ENCODE measurements around the gene KCNK2.

The KCNK2 gene

DNA sequence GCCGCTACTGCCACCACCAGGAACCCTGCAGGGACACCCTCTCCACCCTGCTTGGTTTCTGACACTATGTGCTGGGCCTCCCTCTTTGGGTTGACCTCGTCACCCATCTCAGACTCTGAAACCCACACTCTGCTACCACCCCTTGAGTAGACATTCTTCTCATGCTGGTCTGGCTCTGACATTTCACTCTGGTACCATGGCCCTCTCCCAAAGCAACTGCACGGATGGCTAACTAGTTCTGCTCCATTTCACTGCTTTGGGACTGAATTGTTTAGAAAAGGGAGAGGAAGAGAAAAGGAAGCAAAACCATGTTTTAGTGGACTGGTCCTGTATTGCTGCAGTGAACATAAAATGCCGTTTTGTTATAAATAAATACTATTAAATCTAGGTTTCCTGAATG, 137.8 kb downstream of the KCNK2 start:
- DNase-seq (ENCODE audit: low read depth, low spot score), result no peak
- H3K4me3 ChIP-seq (ENCODE audit: low read length), result no peak overlapping the region

- no peak for DNase-seq (ENCODE audit: low read depth, low spot score)
- no peak overlapping the region for H3K4me3 ChIP-seq (ENCODE audit: low read length)
Observed at GRCh38 chr1:215226757-215227156, 144.2 kb downstream of the KCNK2 start.

- DNase-seq (ENCODE audit: low read depth, low spot score), result no peak
Observed at GRCh38 chr1:215228193-215228592, 145.7 kb downstream of the KCNK2 start.

GRCh38 chr1:215241451-215241850, 158.9 kb downstream of the KCNK2 start:
- DNase-seq (ENCODE audit: low read depth, low spot score), result no peak
- H3K4me3 ChIP-seq (ENCODE audit: low read length), result no peak overlapping the region

More at GRCh38 chr1:215228193-215228592, 145.7 kb downstream of the KCNK2 start:
- H3K4me3 ChIP-seq (ENCODE audit: low read length), result no peak overlapping the region

- no peak for DNase-seq (ENCODE audit: low read depth, low spot score)
- no peak overlapping the region for H3K4me3 ChIP-seq (ENCODE audit: low read length)
Observed at GRCh38 chr1:215243345-215244054, 161.0 kb downstream of the KCNK2 start.

GRCh38 chr1:215250913-215251312, 168.4 kb downstream of the KCNK2 start:
- H3K4me3 ChIP-seq (ENCODE audit: low read length), result no peak overlapping the region
- no peak for DNase-seq (ENCODE audit: low read depth, low spot score)

DNA sequence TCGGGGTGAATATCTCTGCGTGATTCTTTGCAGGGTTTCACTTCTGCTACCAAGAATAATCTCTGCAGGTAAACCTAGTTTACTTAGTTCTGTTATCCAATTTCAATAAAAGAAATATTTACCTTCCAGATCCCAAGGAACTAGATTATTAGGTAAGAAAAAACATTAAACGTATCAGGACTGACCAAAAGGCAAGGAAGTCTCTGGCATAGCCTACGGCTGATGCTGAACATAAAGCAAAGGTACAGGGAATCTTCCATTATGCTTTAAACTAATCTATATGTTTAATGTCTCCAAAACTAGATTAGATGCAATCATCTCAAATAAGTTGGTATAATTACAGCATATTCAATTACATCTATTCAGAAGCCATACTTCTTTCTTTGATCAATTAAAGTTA, 168.9 kb downstream of the KCNK2 start:
- no peak for DNase-seq (ENCODE audit: low read depth, low spot score)
- no peak overlapping the region for H3K4me3 ChIP-seq (ENCODE audit: low read length)

DNA sequence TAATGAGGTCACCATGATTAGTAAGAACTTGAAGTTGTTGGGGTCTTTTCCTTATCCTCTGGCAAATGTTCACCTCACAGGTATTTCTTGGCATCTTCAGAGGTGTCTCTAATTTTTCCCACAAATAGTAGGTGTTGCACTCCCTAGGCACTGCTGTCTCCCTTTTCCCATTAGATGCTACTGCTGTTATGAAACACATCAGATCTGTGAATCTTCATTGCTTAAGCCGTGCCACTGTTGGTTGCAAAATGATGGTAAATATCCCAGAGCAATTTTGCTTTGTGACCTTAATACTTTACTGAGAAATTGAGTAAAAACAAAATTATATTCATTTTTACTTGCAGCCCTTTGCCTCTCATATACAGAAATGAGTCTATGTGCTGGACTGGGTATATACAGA, 169.6 kb downstream of the KCNK2 start:
- H3K4me3 ChIP-seq (ENCODE audit: low read length), result no peak overlapping the region
- DNase-seq (ENCODE audit: low read depth, low spot score), result no peak

GRCh38 chr1:215256936-215257679, 174.6 kb downstream of the KCNK2 start:
- no peak overlapping the region for H3K4me3 ChIP-seq (ENCODE audit: low read length)
- DNase-seq (ENCODE audit: low read depth, low spot score), result no peak

DNA sequence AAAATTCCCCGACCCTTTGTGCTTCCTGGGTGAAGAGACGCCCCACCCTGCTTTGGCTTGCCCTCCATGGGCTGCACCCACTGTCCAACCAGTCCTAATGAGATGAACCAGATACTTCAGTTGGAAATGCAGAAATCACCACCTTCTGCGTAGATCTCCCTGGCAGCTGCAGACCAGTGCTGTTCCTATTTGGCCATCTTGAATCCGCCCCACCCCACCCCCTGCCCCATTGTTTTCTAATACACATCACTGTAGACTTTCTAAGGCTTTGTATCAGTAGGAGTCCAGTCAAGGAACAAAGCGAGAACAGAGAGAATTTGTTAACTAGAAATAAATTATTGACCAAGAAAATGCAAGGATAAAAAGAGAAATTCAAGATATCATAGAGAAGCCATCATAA, 178.2 kb downstream of the KCNK2 start:
- no peak for DNase-seq (ENCODE audit: low read depth, low spot score)
- H3K4me3 ChIP-seq (ENCODE audit: low read length), result no peak overlapping the region

- no peak for DNase-seq (ENCODE audit: low read depth, low spot score)
- no peak overlapping the region for H3K4me3 ChIP-seq (ENCODE audit: low read length)
Observed at GRCh38 chr1:215262106-215262505, 179.6 kb downstream of the KCNK2 start.

DNA sequence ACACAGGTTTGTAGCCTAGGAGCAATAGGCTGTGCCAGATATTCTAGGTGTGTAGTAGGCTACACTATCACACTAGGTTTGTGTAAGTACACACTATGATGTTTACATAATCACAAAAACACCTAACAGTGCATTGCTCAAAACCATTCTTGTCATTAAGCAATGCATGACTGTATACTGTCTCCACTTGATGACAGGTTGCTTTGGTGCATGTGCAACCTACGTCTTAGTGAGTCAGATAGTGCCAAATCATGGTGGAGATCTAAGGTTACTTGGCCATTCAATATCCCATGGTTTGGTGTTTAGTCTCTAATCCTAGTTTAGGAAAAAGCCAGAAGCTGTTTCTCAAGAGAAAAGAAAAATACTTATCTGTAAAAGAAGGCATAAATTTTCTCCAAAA, 181.1 kb downstream of the KCNK2 start:
- no peak overlapping the region for H3K4me3 ChIP-seq (ENCODE audit: low read length)
- no peak for DNase-seq (ENCODE audit: low read depth, low spot score)

GRCh38 chr1:215264649-215265048, 182.1 kb downstream of the KCNK2 start:
- no peak for DNase-seq (ENCODE audit: low read depth, low spot score)

GRCh38 chr1:215267495-215267894, 185.0 kb downstream of the KCNK2 start:
- no peak overlapping the region for H3K4me3 ChIP-seq (ENCODE audit: low read length)
- DNase-seq (ENCODE audit: low read depth, low spot score), result no peak

More at GRCh38 chr1:215264649-215265048, 182.1 kb downstream of the KCNK2 start:
- H3K4me3 ChIP-seq (ENCODE audit: low read length), result no peak overlapping the region

DNA sequence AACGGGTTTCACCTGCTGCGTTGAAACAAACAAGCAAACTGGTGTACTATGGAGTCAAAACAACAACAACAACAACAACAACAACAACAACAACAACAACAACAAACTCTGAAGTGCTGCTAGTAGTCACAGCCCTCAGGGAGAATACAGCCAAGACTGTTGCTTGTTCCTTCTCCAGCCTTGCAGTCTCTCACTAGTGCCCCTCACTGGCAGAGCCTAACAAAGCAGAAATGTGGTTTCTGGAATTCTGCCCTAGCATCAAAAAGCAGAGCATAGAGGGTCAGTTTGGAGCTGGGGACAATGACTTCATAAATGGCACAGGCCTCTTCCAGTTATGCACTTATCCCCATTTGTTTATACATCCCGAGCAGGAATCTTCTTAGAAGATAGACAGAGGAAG, 187.4 kb downstream of the KCNK2 start:
- no peak overlapping the region for H3K4me3 ChIP-seq (ENCODE audit: low read length)
- no peak for DNase-seq (ENCODE audit: low read depth, low spot score)

GRCh38 chr1:215273838-215274516, 191.4 kb downstream of the KCNK2 start:
- no peak overlapping the region for H3K4me3 ChIP-seq (ENCODE audit: low read length)
- no peak for DNase-seq (ENCODE audit: low read depth, low spot score)

DNA sequence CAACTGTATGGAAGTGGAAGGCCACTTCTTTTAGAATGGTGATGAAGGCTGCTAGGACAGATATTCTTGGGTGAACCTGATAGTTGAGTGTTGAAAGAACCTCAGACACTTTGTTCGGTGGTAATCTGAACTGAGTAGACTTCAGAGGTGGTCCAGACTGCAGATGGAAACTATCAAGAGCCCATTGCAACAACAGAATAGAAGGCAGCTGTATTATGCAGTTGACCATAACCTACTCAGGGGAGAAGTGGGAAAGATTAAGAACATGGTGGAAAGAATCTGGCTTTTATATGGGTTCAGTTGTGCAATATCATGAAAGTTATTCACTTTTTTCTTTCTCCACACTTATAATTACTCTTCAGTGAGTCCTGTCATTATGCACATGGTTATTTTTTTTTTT, 194.0 kb downstream of the KCNK2 start:
- H3K4me3 ChIP-seq (ENCODE audit: low read length), result no peak overlapping the region
- no peak for DNase-seq (ENCODE audit: low read depth, low spot score)

DNA sequence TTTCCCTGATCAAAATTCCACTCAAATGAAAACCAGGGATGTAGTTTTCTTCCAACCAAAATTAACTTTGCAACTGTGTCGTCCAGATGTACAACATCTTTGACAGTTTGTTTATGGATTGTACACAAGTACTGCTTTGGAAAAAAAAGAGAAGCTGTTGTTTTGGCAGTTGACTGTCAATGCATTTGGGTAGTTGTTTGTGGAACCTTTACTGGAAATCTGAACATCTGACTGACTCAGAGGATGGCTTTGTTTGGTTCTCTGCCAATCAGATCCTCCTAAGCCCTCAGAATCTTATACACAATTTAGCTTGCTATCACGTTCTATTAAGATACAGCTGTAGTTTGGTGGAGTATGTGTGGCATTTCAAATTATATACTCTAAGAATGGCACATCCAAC, 195.0 kb downstream of the KCNK2 start:
- no peak for DNase-seq (ENCODE audit: low read depth, low spot score)
- no peak overlapping the region for H3K4me3 ChIP-seq (ENCODE audit: low read length)

- no peak for DNase-seq (ENCODE audit: low read depth, low spot score)
Observed at GRCh38 chr1:215279682-215280081, 197.1 kb downstream of the KCNK2 start.

GRCh38 chr1:215282557-215282956, 200.0 kb downstream of the KCNK2 start:
- H3K4me3 ChIP-seq (ENCODE audit: low read length), result no peak overlapping the region
- DNase-seq (ENCODE audit: low read depth, low spot score), result no peak

More at GRCh38 chr1:215279682-215280081, 197.1 kb downstream of the KCNK2 start:
- H3K4me3 ChIP-seq (ENCODE audit: low read length), result no peak overlapping the region
